Fibroblast of villous mesenchyme (primary cell): Measurements from ENCODE around the gene SLC13A1. TPM values are rescaled to one million over a fixed set of nuclear protein-coding genes. Genes with fewer than 3 reads are reported as not detected.

Source experiments
- DNase-seq: peaks from one replicate; pipeline ENCODE4 v3.0.0-alpha.2; 2010; ENCODE audit warnings: low read depth
- H3K4me3 ChIP-seq: 2 replicates; pipeline ENCODE4 v1.5.1; 2011; ENCODE audit warnings: low read depth, mild to moderate bottlenecking, low read length
- total RNA-seq: library from RNA; depleted of rRNA; stranded (reverse); fragments of >200 nt; gene quantifications from 2 replicates; pipeline ENCODE4 v1.2.3, GENCODE V29; 2012
- TF ChIP-seq, protein P1 (sequence below): IDR thresholded peaks from 2 replicates; pipeline ENCODE4 v1.5.1; 2012; ENCODE audit warnings: low read depth, mild to moderate bottlenecking, low read length; ENCODE audit not compliant: insufficient read depth

SLC13A1 gene
- total RNA-seq, 1 donor: not detected

DNA sequence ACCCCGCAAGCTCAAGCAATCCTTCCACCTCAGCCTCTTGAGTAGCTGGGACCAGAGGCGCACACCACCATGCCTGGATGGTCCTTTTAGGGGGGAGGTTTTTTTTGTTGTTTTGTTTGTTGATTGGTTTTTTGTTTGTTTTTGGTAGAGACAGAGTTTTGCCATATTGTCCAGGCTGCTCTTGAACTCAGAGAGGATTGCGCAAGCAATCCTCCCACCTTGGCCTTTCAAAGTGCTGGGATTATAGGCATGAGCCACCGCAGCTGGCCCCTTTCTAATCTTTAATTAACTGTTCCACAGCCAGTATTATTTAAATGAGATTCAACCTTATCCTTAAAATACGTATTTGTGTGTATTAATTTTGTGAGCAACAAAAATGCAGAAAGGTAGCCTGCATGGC, 65.8 kb downstream of the SLC13A1 start:
- DNase-seq: no peak
- no peak overlapping the region for H3K4me3 ChIP-seq
- TF ChIP-seq, protein P1, sequence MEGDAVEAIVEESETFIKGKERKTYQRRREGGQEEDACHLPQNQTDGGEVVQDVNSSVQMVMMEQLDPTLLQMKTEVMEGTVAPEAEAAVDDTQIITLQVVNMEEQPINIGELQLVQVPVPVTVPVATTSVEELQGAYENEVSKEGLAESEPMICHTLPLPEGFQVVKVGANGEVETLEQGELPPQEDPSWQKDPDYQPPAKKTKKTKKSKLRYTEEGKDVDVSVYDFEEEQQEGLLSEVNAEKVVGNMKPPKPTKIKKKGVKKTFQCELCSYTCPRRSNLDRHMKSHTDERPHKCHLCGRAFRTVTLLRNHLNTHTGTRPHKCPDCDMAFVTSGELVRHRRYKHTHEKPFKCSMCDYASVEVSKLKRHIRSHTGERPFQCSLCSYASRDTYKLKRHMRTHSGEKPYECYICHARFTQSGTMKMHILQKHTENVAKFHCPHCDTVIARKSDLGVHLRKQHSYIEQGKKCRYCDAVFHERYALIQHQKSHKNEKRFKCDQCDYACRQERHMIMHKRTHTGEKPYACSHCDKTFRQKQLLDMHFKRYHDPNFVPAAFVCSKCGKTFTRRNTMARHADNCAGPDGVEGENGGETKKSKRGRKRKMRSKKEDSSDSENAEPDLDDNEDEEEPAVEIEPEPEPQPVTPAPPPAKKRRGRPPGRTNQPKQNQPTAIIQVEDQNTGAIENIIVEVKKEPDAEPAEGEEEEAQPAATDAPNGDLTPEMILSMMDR: no peak

DNA sequence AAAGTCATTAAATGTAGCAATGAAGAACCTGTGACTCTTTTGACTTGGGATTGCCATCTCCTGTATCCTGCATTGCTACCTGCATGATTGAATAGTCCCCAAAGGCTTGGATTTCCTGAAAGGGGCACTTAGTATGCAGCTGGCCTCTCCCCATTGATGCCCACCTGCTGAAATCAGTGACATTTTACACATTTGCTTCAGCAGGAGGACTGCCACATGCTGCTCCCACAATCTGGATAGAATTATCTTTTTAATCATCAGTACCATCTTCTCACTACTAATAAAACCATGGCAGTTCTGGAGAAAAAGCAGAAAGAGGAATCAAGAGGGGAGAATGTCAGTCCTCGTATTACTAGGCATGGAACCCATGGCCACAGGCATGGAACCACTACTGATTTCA, 67.8 kb downstream of the SLC13A1 start:
- TF ChIP-seq, protein P1: no peak
- DNase-seq: no peak
- no peak overlapping the region for H3K4me3 ChIP-seq

DNA sequence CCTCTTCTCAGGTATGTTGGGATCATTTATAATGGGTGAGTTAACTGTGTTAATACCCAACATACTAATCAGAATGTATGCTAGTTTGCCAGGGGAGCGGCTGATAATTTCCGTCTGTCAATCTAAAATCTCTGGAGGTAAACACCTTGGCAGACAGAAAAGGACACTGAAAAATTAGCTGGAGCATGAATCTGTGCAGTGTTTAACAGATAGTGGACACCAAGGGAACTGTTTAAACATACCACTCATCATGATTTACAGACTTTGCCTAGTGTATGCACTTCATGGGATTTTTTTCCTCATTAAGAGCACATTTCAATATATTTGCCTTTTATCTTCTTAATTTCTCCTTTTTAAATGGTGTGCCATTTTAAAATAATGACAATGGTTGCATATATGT, 68.2 kb downstream of the SLC13A1 start:
- TF ChIP-seq, protein P1: no peak
- no peak for DNase-seq
- H3K4me3 ChIP-seq: no peak overlapping the region

DNA sequence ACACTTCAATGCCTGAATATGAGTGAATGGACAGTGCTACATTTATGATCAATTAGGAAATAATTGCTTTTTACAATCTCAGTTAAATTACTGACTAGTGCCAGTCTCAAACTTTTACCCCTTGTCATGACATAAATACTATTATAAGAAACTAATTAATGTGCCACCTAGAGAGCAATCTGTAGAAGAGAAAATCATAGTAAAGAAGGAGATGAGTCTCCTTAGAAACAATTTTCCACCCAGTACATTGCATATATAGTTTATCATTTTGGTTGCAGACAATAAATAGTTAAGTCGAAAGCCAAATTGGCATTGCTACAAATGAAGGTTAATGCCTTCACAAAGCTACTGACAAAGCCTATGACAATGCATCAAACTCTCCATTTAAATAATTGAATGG, 68.6 kb downstream of the SLC13A1 start:
- TF ChIP-seq, protein P1: peak; percentile 7

DNA sequence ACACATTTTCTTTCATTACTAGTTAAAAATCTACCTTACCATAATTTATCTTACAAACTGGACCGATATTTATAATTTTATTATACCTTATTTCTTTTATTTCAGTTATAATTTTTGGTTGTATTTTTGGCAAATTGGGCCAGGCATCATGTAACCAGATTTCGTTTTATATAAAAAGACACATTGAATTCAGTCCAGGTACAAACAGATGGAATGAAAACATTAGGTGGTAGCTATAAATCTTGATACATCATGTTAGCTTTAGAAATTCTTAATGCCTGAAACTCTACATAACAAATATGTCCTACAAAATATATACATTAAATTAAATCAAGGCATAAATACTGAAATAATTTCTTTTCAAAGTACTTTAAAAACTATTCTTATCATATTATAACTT, 73.1 kb downstream of the SLC13A1 start:
- TF ChIP-seq, protein P1: no peak
- no peak overlapping the region for H3K4me3 ChIP-seq
- DNase-seq: no peak

More for the DNA sequence above, 68.6 kb downstream of the SLC13A1 start:
- H3K4me3 ChIP-seq: no peak overlapping the region
- DNase-seq: no peak

DNA sequence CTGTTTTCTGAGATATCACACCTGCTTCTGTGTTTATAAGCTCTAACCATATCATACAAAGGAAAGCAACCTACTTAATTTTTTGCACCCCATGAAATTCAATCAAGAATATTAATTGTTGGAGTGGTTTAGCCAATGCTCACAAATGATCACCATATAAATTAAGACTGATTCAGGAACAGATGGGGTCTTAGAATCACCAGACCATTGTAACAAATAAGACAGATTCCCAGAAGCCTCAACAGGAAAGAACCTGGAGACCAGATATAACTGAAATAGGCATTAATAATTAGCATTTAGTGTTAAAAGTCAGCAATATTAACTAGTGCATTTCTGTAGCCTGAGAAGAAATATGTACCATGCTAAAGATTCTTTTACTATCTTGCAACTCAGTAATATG, 73.6 kb downstream of the SLC13A1 start:
- no peak overlapping the region for H3K4me3 ChIP-seq
- DNase-seq: no peak
- TF ChIP-seq, protein P1: no peak

DNA sequence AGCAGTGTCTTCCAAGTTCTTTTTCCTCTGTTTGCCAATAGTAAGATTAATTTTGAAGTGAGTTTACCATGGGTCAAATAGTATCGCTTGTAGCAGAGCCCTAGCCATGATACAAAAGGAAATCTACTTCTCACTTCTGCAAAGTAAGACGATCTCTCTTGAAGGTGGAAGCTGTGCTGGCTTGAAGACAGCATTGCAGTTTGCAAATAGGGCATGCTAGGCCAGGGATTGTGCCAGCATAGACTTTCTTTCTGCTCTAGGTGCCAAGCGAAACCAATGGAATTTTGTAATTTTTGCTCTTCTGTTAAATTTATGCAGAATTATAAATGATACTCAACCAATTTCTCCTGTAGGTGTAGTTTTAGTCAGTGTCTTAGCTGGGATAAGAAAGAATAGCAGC, 74.5 kb downstream of the SLC13A1 start:
- TF ChIP-seq, protein P1: no peak
- DNase-seq: no peak

More for the DNA sequence above, 74.5 kb downstream of the SLC13A1 start:
- no peak overlapping the region for H3K4me3 ChIP-seq
